MG63 (cell line): ENCODE measurements around the gene MCCD1. TPM values are rescaled to one million over a fixed set of nuclear protein-coding genes. Genes with fewer than 3 reads are reported as not detected.

Source experiments
- DNase-seq: peaks from one replicate; pipeline ENCODE4 v3.0.0-alpha.2; 2020
- H3K27me3 ChIP-seq: fragments of 250-450 bp; sonication (Bioruptor Pico); 2 replicates; pipeline ENCODE4 v1.5.1; 2020; ENCODE audit warnings: mild to moderate bottlenecking, moderate library complexity
- H3K36me3 ChIP-seq: fragments of 250-450 bp; sonication (Bioruptor Pico); 2 replicates; pipeline ENCODE4 v1.5.1; 2020; ENCODE audit warnings: mild to moderate bottlenecking, moderate library complexity
- H3K4me3 ChIP-seq: fragments of 250-450 bp; sonication (Bioruptor Pico); 2 replicates; pipeline ENCODE4 v1.5.1; 2020; ENCODE audit warnings: mild to moderate bottlenecking, moderate library complexity
- H3K9me3 ChIP-seq: fragments of 250-450 bp; sonication (Bioruptor Pico); 2 replicates; pipeline ENCODE4 v1.5.1; 2020; ENCODE audit warnings: mild to moderate bottlenecking, moderate library complexity
- total RNA-seq: library from RNA; depleted of rRNA; stranded (reverse); fragments of >200 nt; shearing (Covaris generic); gene quantifications from 2 replicates; pipeline ENCODE4 v1.2.3, GENCODE V29; 2014; ENCODE audit warnings: low replicate concordance

Gene MCCD1
- total RNA-seq, 1 experiment from 2014 or later: not detected

- H3K27me3 ChIP-seq: no peaks in the 10 kb centered on the region
- DNase-seq: no peak
- peaks cover 72% of the 10 kb centered on the region for H3K36me3 ChIP-seq
- H3K9me3 ChIP-seq: no peaks in the 10 kb centered on the region
- no peak overlapping the region for H3K4me3 ChIP-seq
These were observed 5.2 kb downstream of the MCCD1 start for GRCh38 chr6:31534011-31534410.

- H3K36me3 ChIP-seq: peaks cover 77% of the 10 kb centered on the region
- H3K27me3 ChIP-seq: no peaks in the 10 kb centered on the region
- H3K4me3 ChIP-seq: no peak overlapping the region
- no peaks in the 10 kb centered on the region for H3K9me3 ChIP-seq
- no peak for DNase-seq
These were observed 5.8 kb downstream of the MCCD1 start for GRCh38 chr6:31534521-31535040.

- Histone ChIP-seq H3K36me3 (peaks cover 86% of the 10 kb centered on the region), H3K9me3 (no peaks in the 10 kb centered on the region), H3K27me3 (no peaks in the 10 kb centered on the region), H3K4me3 (no peak overlapping the region)
- no peak for DNase-seq
These were observed 7.0 kb downstream of the MCCD1 start for GRCh38 chr6:31535538-31536324.

- Histone ChIP-seq H3K27me3 (no peaks in the 10 kb centered on the region), H3K36me3 (peaks cover 74% of the 10 kb centered on the region), H3K9me3 (no peaks in the 10 kb centered on the region), H3K4me3 (peak overlapping the region; percentile 89; the same call in 1 of the 2 replicates)
- no peak for DNase-seq
These were observed 10.1 kb downstream of the MCCD1 start for GRCh38 chr6:31538805-31539400.

- DNase-seq: no peak
- peaks cover 57% of the 10 kb centered on the region for H3K36me3 ChIP-seq
- H3K27me3 ChIP-seq: no peaks in the 10 kb centered on the region
- H3K9me3 ChIP-seq: no peaks in the 10 kb centered on the region
- peak overlapping the region; percentile 89 for H3K4me3 ChIP-seq
These were observed 11.9 kb downstream of the MCCD1 start for GRCh38 chr6:31540640-31541039.

GRCh38 chr6:31541059-31541657 lies 12.4 kb downstream of the MCCD1 start:
- no peaks in the 10 kb centered on the region for H3K27me3 ChIP-seq
- peak; percentile 24 for DNase-seq
- H3K36me3 ChIP-seq: peaks cover 52% of the 10 kb centered on the region
- H3K4me3 ChIP-seq: peak overlapping the region; percentile 89
- H3K9me3 ChIP-seq: no peaks in the 10 kb centered on the region

- peak within 1 kb of the TSS; percentile 89 for H3K4me3 ChIP-seq
- peak; percentile 92 for DNase-seq
- peaks cover 44% of the 10 kb centered on the region for H3K36me3 ChIP-seq
- H3K27me3 ChIP-seq: no peaks in the 10 kb centered on the region
- no peaks in the 10 kb centered on the region for H3K9me3 ChIP-seq
These were observed 13.1 kb downstream of the MCCD1 start, which contains the start of gene DDX39B for GRCh38 chr6:31541658-31542521. DDX39B (minus strand) TSS chr6:31542003; CDS start chr6:31540532, 1,471 bp downstream.

- no peaks in the 10 kb centered on the region for H3K27me3 ChIP-seq
- peaks cover 28% of the 10 kb centered on the region for H3K36me3 ChIP-seq
- no peak overlapping the region for H3K4me3 ChIP-seq
- DNase-seq: no peak
- no peaks in the 10 kb centered on the region for H3K9me3 ChIP-seq
These were observed 14.9 kb downstream of the MCCD1 start for GRCh38 chr6:31543639-31544038.

- H3K36me3 ChIP-seq: peaks cover 21% of the 10 kb centered on the region
- no peak for DNase-seq
- H3K27me3 ChIP-seq: no peaks in the 10 kb centered on the region
- no peaks in the 10 kb centered on the region for H3K9me3 ChIP-seq
- H3K4me3 ChIP-seq: no peak overlapping the region
These were observed 15.9 kb downstream of the MCCD1 start for GRCh38 chr6:31544676-31545075.

- no peak overlapping the region for H3K4me3 ChIP-seq
- peaks cover 15% of the 10 kb centered on the region for H3K36me3 ChIP-seq
- DNase-seq: no peak
- H3K9me3 ChIP-seq: no peaks in the 10 kb centered on the region
- no peaks in the 10 kb centered on the region for H3K27me3 ChIP-seq
These were observed 16.5 kb downstream of the MCCD1 start for GRCh38 chr6:31545291-31545690.

- Histone ChIP-seq H3K36me3 (peaks cover 8% of the 10 kb centered on the region; the same call in 1 of the 2 replicates), H3K9me3 (no peaks in the 10 kb centered on the region), H3K27me3 (no peaks in the 10 kb centered on the region), H3K4me3 (peak within 1 kb of the TSS; percentile 61)
- peak; percentile 84 for DNase-seq
These were observed 17.7 kb downstream of the MCCD1 start, which contains the start of gene ATP6V1G2 for GRCh38 chr6:31546339-31546957. ATP6V1G2 (minus strand) TSS chr6:31546608; CDS start chr6:31546559, 49 bp downstream.

GRCh38 chr6:31546958-31547726 lies 18.4 kb downstream of the MCCD1 start, which contains the start of gene NFKBIL1:
NFKBIL1 (plus strand) TSS chr6:31547608; CDS start chr6:31547695, 87 bp downstream.
- Histone ChIP-seq H3K36me3 (peaks cover 8% of the 10 kb centered on the region; the same call in 1 of the 2 replicates), H3K9me3 (no peaks in the 10 kb centered on the region), H3K4me3 (peak within 1 kb of the TSS; percentile 61), H3K27me3 (no peaks in the 10 kb centered on the region)
- peak; percentile 94 for DNase-seq

GRCh38 chr6:31547727-31548543 lies 19.2 kb downstream of the MCCD1 start:
- peaks cover 8% of the 10 kb centered on the region; the same call in 1 of the 2 replicates for H3K36me3 ChIP-seq
- DNase-seq: no peak
- H3K27me3 ChIP-seq: no peaks in the 10 kb centered on the region
- H3K4me3 ChIP-seq: peak overlapping the region; percentile 61
- no peaks in the 10 kb centered on the region for H3K9me3 ChIP-seq

- Histone ChIP-seq H3K4me3 (peak overlapping the region; percentile 61), H3K36me3 (peaks cover 8% of the 10 kb centered on the region; the same call in 1 of the 2 replicates), H3K27me3 (no peaks in the 10 kb centered on the region), H3K9me3 (no peaks in the 10 kb centered on the region)
- DNase-seq: no peak
These were observed 19.7 kb downstream of the MCCD1 start for GRCh38 chr6:31548544-31548873.
